ENCODE data around the gene ULK4.
"Not testable (repeated sequence)": the region's sequence is repeated elsewhere in the genome, so short reads cannot be mapped to it uniquely, and the experiment has no call there.

Gene ULK4

GRCh38 chr3:41288785-41289184 is 673.1 kb downstream of the ULK4 start:
- FAIRE-seq (no peak), DNase-seq (ENCODE audit: insufficient read length, low spot score) (no peak)
- TF ChIP-seq POLR2AphosphoS5 (IDR thresholded peaks at IDR 0.05; ENCODE audit: low read depth, low read length), result no peak
- no peak for TF ChIP-seq POU2F2 (IDR thresholded peaks at IDR 0.05; ENCODE audit: low read depth, low read length)
- no peak for TF ChIP-seq PAX5 (IDR thresholded peaks at IDR 0.05; ENCODE audit: insufficient read depth, low read length, severe bottlenecking)

- DNase-seq (ENCODE audit: insufficient read length, low spot score), result no peak
- FAIRE-seq, result no peak
- TF ChIP-seq POLR2AphosphoS5 (IDR thresholded peaks at IDR 0.05; ENCODE audit: low read depth, low read length) (no peak), POLR2A (IDR thresholded peaks at IDR 0.05; ENCODE audit: low read depth, low read length) (no peak), SPI1 (IDR thresholded peaks at IDR 0.05; ENCODE audit: low read depth, low read length) (no peak), TAF1 (IDR thresholded peaks at IDR 0.05; ENCODE audit: low read depth, low read length) (no peak)
Measured at GRCh38 chr3:41286305-41286704, 675.6 kb downstream of the ULK4 start.

DNA sequence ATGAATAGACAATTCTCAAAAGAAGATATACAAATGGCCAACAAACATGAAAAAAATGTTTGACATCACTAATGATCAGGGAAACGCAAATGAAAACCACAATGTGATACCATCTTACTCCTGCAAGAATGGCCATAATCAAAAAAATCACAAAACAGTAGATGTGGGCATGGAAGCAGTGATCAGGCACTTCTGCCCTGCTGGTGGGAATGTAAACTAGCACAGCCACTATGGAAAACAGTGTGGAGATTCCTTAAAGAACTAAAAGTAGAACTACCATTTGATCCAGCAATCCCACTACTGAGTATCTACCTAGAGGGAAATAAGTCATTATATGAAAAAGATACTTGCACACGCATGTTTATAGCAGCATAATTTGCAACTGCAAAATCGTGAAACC is 677.0 kb downstream of the ULK4 start:
- not testable (repeated sequence) for FAIRE-seq

DNA sequence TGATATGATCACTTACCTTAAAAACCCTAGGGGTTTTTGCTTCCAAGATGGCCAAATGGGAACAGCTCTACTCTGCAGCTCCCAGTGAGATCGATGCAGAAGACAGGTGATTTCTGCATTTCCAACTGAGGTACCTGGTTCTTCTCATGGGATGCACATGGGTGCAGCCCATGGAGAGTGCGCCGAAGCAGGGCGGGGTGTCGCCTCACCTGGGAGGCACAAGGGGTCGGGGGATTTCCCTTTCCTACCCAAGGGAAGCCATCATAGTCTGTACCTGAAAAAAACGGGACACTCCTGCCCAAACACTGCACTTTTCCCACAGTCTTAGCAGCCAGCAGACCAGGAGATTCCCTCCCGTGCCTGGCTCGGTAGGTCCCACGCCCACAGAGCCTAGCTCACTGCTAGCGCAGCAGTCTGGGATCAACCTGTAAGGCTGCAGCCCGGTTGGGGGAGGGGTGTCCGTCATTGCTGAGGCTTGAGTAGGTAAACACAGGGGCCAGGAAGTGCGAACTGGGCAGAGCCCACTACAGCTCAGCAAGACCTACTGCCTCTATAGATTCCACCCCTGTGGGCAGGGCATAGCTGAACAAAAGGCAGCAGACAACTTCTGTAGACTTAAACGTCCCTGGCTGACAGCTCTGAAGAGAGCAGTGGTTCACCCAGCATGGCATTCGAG is 684.0 kb downstream of the ULK4 start:
- FAIRE-seq (no peak), DNase-seq (ENCODE audit: insufficient read length, low spot score) (no peak)

More for the DNA sequence above, 677.0 kb downstream of the ULK4 start:
- DNase-seq (ENCODE audit: insufficient read length, low spot score), result not testable (repeated sequence)

GRCh38 chr3:41276191-41276590 is 685.7 kb downstream of the ULK4 start:
- no peak for FAIRE-seq
- TF ChIP-seq POU2F2 (IDR thresholded peaks at IDR 0.05; ENCODE audit: low read depth, low read length) (no peak), SPI1 (IDR thresholded peaks at IDR 0.05; ENCODE audit: low read depth, low read length) (no peak), PAX5 (IDR thresholded peaks at IDR 0.05; ENCODE audit: insufficient read depth, low read length, severe bottlenecking) (no peak), TAF1 (IDR thresholded peaks at IDR 0.05; ENCODE audit: low read depth, low read length) (no peak), POLR2A (IDR thresholded peaks at IDR 0.05; ENCODE audit: low read depth, low read length) (no peak), POLR2AphosphoS5 (IDR thresholded peaks at IDR 0.05; ENCODE audit: low read depth, low read length) (no peak)
- no peak for DNase-seq (ENCODE audit: insufficient read length, low spot score)

More for the DNA sequence above, 684.0 kb downstream of the ULK4 start:
- TF ChIP-seq SPI1 (IDR thresholded peaks at IDR 0.05; ENCODE audit: low read depth, low read length) (no peak), PAX5 (IDR thresholded peaks at IDR 0.05; ENCODE audit: insufficient read depth, low read length, severe bottlenecking) (no peak), TAF1 (IDR thresholded peaks at IDR 0.05; ENCODE audit: low read depth, low read length) (no peak), POLR2A (IDR thresholded peaks at IDR 0.05; ENCODE audit: low read depth, low read length) (no peak), POU2F2 (IDR thresholded peaks at IDR 0.05; ENCODE audit: low read depth, low read length) (no peak)

GRCh38 chr3:41274944-41275668 is 686.8 kb downstream of the ULK4 start:
- no peak for DNase-seq (ENCODE audit: insufficient read length, low spot score)
- TF ChIP-seq TAF1 (IDR thresholded peaks at IDR 0.05; ENCODE audit: low read depth, low read length) (no peak), SPI1 (IDR thresholded peaks at IDR 0.05; ENCODE audit: low read depth, low read length) (no peak), POLR2A (IDR thresholded peaks at IDR 0.05; ENCODE audit: low read depth, low read length) (no peak), POU2F2 (IDR thresholded peaks at IDR 0.05; ENCODE audit: low read depth, low read length) (no peak), POLR2AphosphoS5 (IDR thresholded peaks at IDR 0.05; ENCODE audit: low read depth, low read length) (no peak), PAX5 (IDR thresholded peaks at IDR 0.05; ENCODE audit: insufficient read depth, low read length, severe bottlenecking) (no peak)
- FAIRE-seq, result no peak

DNA sequence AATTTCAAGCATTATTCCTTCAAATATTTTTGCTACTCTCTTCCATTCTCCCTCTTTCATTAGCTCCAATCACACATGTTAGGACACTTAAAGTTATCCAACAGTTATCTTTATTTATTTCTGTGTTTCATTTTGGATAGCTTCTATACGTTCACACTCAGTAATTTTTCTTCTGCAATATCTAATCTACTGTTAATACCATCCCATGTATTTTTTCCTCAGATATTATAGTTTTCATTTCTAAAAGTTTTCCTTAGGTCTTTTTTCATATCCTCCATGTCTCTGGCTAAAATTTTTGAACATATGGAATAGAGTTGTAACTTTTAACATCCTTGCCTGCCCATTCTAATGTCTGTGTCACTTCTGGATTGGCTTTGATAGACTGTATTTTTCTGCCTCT is 689.2 kb downstream of the ULK4 start:
- FAIRE-seq (no peak), DNase-seq (ENCODE audit: insufficient read length, low spot score) (no peak)
- no peak for TF ChIP-seq TAF1 (IDR thresholded peaks at IDR 0.05; ENCODE audit: low read depth, low read length)
- no peak for TF ChIP-seq SPI1 (IDR thresholded peaks at IDR 0.05; ENCODE audit: low read depth, low read length)
- no peak for TF ChIP-seq POLR2A (IDR thresholded peaks at IDR 0.05; ENCODE audit: low read depth, low read length)
- TF ChIP-seq POU2F2 (IDR thresholded peaks at IDR 0.05; ENCODE audit: low read depth, low read length), result no peak
- no peak for TF ChIP-seq PAX5 (IDR thresholded peaks at IDR 0.05; ENCODE audit: insufficient read depth, low read length, severe bottlenecking)
- no peak for TF ChIP-seq POLR2AphosphoS5 (IDR thresholded peaks at IDR 0.05; ENCODE audit: low read depth, low read length)

DNA sequence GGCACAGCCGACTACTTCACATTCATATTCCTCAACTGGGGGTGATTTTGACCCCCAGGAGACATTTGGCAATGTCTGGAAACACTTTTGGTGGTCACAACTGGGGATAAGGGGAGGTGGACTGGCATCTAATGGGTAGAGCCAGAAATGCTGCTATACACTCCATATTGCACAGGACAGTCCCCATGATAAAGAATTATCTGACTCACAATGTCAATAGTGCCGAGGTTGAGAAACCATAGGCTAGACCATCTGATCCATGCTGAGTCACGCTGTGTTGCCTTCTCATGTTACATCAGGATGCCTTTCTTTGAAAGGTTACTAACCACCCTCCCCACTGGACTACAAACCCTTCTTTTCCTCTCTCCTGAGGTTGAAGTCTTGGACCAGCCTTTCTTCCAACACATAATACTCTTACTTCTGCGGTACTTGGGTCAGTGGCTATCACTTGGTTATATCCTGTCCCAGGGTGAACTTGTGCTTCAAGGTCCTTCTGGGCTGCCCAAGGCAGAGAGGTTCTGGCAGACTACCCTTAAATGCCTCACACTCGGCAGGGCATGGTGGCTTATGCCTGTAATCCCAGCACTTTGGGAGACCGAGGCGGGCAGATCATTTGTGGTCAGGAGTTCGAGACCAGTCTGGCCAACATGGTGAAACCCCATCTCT is 693.8 kb downstream of the ULK4 start:
- FAIRE-seq (no peak), DNase-seq (ENCODE audit: insufficient read length, low spot score) (no peak)
- TF ChIP-seq PAX5 (IDR thresholded peaks at IDR 0.05; ENCODE audit: insufficient read depth, low read length, severe bottlenecking) (no peak), POU2F2 (IDR thresholded peaks at IDR 0.05; ENCODE audit: low read depth, low read length) (no peak), POLR2A (IDR thresholded peaks at IDR 0.05; ENCODE audit: low read depth, low read length) (no peak), SPI1 (IDR thresholded peaks at IDR 0.05; ENCODE audit: low read depth, low read length) (no peak), TAF1 (IDR thresholded peaks at IDR 0.05; ENCODE audit: low read depth, low read length) (no peak), POLR2AphosphoS5 (IDR thresholded peaks at IDR 0.05; ENCODE audit: low read depth, low read length) (no peak)

DNA sequence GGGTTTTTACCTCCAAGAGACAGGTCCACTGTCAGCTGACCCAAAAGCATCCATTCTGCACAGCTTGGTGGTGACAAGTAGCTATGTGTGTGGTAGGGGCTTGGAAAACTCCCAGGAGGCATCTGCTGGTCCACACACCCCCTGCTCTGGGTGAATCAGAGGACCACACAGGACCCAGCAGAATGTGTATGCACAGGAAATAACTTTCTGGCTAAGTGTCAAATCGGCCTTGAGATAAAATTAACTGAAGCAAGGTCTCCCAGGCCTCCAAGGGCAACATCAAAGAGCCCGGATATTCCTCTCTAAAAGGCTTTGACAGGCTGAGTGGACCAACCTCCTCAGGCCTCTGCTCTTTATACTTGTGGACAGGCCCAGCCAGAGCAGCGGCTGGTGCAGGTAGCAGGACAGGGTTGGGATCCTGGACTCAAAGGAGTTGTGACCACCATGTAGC is 696.1 kb downstream of the ULK4 start:
- no peak for TF ChIP-seq PAX5 (IDR thresholded peaks at IDR 0.05; ENCODE audit: insufficient read depth, low read length, severe bottlenecking)
- TF ChIP-seq POU2F2 (IDR thresholded peaks at IDR 0.05; ENCODE audit: low read depth, low read length), result no peak
- TF ChIP-seq POLR2AphosphoS5 (IDR thresholded peaks at IDR 0.05; ENCODE audit: low read depth, low read length), result no peak
- TF ChIP-seq TAF1 (IDR thresholded peaks at IDR 0.05; ENCODE audit: low read depth, low read length), result no peak
- no peak for TF ChIP-seq SPI1 (IDR thresholded peaks at IDR 0.05; ENCODE audit: low read depth, low read length)
- TF ChIP-seq POLR2A (IDR thresholded peaks at IDR 0.05; ENCODE audit: low read depth, low read length), result no peak
- FAIRE-seq (no peak), DNase-seq (ENCODE audit: insufficient read length, low spot score) (no peak)

Data from GM12891 (cell line).